HTERT RPE-1 (cell line): ENCODE results near the gene HIVEP3.
"Not testable (repeated sequence)": the region's sequence is repeated elsewhere in the genome, so short reads cannot be mapped to it uniquely, and the experiment has no call there.

ENCODE experiments used
- in situ Hi-C: fragments of 300-500 bp; cut with MboI; formaldehyde crosslinking; loops from 4 replicates; pipeline ENCODE4 v1.14.3; 2020; ENCODE audit warnings: low sequenced_read_pairs

HIVEP3 gene

GRCh38 chr1:41696381-41696780, 222.3 kb downstream of the HIVEP3 start:
- in situ Hi-C loops = no loop called here

DNA sequence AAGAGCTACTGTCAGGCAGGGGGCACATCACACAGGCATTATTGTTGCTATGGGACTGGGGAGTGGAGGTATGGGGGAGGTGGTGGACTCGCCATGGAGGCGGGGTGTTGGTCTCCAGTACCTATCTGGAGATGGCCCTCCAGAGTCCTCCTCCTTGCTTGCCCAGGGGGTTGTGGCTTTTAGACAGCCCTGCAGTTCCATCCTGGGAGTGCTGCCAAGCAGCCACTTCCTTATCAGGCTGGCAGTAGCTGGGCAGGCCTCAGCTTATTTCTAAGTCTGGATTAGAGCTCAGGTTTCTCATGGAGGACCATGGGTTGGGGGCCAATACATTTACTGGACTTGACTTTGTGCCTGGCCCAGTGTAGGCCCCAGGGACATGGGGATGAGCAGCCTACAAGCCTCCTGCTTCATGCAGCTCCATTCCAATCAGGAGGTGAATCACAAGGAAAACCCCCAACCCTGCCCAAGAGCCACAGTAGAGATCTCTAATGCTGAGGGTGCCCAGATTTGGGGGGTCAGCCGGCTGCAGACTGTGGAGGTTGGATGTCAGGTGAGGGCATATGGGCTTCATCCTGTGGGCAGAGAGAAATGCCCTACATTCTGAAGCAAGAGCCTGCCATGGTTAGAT, 223.5 kb downstream of the HIVEP3 start:
- in situ Hi-C loops = no loop called here

GRCh38 chr1:41691966-41692365, 226.8 kb downstream of the HIVEP3 start:
- in situ Hi-C loops = not testable (repeated sequence)

GRCh38 chr1:41691424-41691823, 227.3 kb downstream of the HIVEP3 start:
- in situ Hi-C loops = no loop called here

DNA sequence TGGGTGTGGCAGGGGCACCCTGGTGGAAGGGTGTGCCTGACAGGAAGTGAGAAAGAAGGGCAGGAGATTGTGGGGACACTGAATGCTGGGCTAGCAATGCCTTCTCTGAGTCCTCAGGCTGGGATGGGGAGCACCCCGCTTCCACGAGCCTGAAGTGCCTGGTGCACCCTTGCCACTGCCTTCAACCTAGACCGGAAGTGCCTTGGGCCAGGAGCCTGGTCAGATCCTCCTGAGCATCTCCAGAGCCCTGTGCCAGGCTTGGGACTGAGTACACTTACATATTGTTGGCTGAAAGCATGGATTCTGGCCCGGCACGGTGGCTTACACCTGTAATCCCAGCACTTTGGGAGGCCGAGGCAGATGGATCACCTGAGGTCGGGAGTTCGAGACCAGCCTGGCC, 228.4 kb downstream of the HIVEP3 start:
- in situ Hi-C loops = no loop called here

DNA sequence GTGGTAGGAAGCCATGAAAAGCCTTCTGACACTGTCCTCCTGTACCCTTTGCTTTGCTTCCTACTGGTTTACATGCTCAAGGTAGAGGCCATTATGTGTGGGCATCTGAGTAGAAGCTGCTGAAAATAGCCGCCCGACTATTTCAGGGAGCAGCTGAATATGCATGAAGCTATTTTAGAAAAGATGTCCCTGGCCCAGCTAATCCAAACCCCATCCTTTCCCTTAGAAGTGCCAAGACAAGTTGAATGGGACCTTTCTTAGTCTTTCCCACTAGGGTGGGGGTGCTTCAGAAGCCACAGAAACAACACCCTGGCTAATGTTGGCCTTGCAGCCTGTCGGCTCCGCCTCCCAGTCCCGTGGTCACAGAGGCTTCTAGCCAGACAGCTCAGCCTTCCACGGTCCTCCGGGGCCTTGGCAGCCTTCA, 229.2 kb downstream of the HIVEP3 start:
- in situ Hi-C loops = no loop called here

DNA sequence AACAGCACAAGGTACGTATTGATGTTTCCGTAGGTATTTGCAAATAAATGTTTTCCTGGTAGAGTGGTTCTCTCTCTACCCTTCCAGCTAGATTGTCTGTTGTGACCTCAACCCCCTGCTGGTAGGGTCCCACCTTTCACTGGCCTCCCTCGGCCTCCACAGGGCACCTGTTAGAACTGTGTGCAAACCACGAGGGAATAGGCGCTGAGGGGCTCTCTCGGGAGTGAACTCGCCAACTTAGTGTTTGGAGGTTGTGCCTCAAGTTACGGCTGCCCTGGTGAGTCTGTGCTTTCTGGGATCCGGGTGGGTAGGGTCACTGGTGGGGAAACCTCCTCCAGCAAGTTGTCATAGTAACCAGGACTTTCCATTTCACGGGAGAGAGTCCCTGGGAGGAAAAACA, 229.6 kb downstream of the HIVEP3 start:
- in situ Hi-C loops = no loop called here

- in situ Hi-C loops = no loop called here
Measured at GRCh38 chr1:41687007-41687406, 231.7 kb downstream of the HIVEP3 start.

GRCh38 chr1:41683681-41684500, 234.8 kb downstream of the HIVEP3 start:
- in situ Hi-C loops = no loop called here

GRCh38 chr1:41682845-41683625, 235.7 kb downstream of the HIVEP3 start:
- in situ Hi-C loops = no loop called here

- in situ Hi-C loops = no loop called here
Measured at GRCh38 chr1:41682149-41682548, 236.6 kb downstream of the HIVEP3 start.

- in situ Hi-C loops = no loop called here
Measured at GRCh38 chr1:41681331-41682098, 237.2 kb downstream of the HIVEP3 start.

GRCh38 chr1:41679994-41680393, 238.7 kb downstream of the HIVEP3 start:
- in situ Hi-C loops = no loop called here

DNA sequence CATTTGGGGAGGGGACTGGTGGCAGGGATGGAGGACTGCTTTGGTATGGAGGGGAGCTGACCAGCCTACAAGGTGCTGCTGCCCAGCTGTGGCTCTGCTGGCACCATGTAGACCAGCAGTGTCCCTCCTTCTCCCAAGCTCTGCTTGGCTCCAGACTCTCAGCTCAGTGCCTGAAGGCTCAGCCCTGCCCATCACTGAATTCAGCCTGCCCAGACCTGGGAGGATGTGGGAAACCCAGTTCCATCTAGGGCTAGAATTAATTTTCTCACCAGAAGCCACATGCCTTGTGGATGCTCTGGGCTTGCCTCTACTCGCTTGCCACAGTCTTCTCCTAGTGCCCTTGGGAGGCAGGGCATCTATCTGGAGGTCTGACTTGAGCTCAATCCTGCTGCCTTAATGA, 239.2 kb downstream of the HIVEP3 start:
- in situ Hi-C loops = no loop called here

DNA sequence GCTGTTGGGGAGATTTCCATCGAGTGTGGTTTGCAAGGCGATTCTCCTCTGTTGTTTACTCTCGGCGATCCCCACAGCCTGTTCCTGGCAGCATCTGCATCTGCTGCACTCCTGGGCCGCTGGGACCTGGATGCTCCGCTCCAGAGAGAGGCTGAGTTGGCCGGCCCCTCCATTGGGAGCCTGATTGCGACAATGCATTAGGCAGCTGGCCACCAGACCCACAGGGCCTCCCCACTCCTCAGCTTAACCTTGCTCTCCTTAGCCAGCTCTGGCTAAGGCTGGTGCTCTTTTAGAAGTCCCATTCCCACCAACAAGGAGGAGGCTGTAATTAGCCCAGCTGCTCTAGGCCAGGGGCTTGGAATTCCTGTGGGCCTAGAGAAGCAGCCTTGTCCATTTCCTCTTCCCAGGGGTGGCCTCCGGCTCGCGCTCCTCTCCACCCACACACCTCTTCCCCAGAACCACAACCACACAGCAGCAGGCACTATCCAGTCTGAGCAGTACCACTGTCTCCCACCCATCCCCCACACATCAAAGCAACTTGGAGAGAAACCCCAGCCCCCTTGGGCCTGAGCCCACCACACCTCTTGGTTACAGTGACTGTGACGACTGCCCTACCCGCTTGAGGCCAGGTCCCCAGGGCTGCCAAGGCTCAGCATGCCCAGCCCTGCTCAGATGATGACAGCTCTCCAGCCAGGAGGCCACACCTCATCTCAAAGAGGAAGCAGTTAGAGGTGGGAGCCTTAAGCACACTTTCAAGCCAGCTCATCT, 240.4 kb downstream of the HIVEP3 start:
- in situ Hi-C loops = no loop called here

DNA sequence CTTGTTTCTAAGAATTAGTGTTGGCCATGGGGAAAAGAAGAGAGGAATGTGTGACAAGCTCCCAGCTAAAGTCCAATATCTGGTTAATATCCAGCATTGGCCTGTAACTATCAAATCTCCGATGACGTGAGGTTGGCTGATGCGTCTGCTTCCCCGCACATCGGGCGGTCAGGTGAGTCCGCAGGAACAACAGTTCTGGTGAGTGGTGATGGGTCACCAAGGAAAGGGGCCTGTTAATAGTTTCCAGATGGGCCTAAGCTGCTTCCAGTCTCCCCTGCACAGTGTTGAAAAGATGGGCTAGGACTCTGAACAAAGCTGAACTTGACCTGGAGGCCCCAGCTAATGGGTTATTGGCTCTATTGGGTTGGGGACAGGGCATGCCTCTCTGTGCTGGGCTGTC, 241.1 kb downstream of the HIVEP3 start:
- in situ Hi-C loops = no loop called here

DNA sequence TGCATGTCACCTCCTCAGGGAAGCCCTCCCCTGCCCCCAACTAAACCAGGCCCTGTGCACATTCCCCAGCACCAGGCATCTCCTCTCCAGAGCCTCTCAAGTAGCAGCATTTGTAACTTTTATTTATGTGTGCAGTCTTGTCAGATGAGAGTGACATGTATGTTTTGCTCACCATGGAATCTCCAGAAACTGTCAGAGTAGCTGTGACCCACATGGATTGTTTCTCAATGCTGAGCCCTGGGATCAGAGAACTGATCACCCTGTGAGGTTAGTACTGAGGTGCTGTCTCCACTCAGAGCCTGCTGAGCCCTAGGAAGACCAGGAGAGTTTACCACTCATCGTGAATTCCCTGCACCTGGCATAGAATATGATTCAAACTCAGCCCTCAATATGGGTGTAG, 243.3 kb downstream of the HIVEP3 start:
- in situ Hi-C loops = no loop called here

- in situ Hi-C loops = no loop called here
Measured at GRCh38 chr1:41674522-41674921, 244.2 kb downstream of the HIVEP3 start.

GRCh38 chr1:41673806-41674205, 244.9 kb downstream of the HIVEP3 start:
- in situ Hi-C loops = no loop called here

- in situ Hi-C loops = no loop called here
Measured at GRCh38 chr1:41673378-41673777, 245.3 kb downstream of the HIVEP3 start.
